ENCODE results near the gene ATMIN.

Gene ATMIN

DNA sequence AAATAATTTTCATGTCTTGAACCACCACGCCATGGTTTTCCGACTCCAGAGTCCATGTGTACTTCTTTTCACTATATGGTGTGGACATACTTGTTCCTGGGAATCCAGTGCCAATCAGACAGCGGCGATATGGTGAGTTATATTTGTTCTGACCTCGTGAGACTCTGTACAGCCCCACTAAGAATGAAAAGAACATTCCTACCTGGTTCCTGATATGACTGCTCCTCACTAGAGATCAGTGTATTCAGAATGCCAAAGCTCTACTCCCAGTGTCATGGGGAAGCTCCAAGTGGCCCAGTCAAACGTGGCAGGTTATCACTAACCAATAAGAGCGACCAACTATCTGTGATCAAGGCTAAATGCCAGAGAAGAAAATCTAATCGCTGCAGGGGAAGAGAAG, 35.3 kb downstream of the ATMIN start:
- DNase-seq (ENCODE audit: low read depth), result no peak

DNA sequence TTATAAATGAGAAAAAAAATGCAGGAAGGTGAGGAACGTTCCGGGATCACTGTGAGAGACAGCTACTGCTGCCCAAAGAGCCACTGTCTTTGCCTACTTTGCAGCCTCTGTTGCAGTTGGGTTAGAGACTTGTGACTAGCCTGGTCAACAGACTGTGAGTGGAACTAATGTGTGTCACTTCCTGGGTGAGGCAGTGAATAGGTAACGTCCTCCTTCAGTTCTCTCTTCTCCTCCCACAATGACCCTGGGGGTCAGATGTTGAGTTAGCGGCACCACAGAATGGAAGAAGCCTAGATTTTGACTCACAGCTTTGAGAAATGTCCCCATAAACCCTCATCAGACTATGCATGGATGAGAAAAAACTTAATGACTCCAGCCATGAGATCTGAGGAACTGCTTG, 36.2 kb downstream of the ATMIN start:
- no peak for DNase-seq (ENCODE audit: low read depth)

DNA sequence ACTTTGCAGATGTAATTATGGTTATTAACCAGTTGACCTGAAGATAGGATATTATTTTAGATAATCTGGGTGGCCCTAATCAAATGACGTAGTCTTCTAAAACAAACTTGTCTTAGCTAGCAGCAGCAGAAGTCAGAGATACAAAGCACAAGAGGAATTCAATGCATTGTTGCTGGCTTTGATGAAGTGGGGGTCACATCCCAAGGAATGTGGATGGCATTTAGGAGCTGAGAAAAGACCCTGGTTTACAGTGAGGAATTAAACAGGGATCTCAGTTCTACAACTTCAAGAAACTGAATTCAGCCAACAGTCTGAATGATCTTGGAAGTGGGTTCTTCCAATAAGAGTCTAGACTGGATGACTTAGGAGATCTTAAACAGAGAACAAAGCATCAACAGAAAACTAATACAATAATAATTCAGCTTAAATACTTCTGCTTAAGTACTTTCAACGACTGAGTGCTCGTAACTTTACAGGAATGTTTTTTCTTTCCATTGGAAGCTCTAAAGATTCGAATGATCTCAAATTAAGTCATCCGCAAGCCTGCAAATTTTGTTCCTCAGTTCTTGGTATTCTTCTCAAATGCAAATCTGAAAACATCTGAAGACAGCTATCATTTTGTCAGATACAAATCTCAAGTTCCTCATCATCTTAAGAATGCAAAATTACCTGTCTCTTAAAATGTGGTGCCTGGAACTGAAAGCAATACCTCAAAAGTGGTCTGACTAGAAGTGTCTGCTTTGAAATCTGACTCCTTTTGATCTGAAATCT, 38.1 kb downstream of the ATMIN start:
- no peak for DNase-seq (ENCODE audit: low read depth)

DNA sequence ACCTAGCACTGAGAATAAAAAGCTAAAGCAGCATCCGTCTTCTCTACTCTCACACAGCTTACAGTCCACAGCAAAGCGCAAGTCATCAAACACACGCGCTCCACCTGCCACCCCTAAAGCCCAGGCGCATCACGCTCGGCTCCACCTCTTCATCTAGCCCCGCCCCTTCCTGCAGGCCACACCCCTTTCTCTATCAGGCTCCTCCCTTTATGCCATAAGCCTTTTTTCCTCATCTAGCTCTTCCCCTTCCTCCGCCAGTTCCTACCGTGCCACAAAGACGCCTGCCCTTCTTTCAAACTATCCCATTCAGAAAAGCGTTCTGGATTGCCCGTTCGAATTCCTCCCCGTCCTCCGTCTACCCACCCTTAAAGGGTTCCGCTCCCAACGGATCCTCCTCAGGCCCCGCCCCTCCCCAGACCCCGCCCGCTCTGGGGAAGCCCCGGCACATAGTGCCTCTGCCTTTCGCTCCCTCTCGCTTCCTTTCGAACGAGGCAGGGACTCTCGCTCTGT, 41.0 kb downstream of the ATMIN start:
- peak; percentile 86 for DNase-seq (ENCODE audit: low read depth)

- DNase-seq (ENCODE audit: low read depth), result peak; percentile 91
Observed at GRCh38 chr16:81077076-81077940, 41.7 kb downstream of the ATMIN start, which contains the start of gene C16orf46. TSS of gene C16orf46 (minus strand) at chr16:81077238. CDS start at chr16:81063955, 13,283 bp downstream.

DNA sequence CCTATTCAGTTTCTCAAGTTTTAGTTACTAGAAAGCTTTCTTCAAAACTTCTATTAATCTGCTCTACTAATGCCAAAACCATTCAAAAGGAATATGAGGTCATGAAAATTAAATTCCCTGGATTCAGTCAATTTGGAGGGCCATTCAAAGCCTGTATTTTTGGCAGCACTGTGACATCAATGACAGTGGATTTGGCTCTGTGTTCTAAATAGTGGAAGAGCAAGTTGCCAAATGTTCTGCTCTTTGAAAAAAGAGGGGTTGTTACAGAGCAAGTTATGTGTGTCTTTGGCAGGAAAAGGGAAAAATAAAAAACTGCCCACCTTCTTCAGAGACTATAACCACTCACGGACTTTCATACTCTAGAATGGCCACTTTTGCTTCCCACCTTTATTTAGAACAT, 44.6 kb downstream of the ATMIN start:
- DNase-seq (ENCODE audit: low read depth), result no peak

DNA sequence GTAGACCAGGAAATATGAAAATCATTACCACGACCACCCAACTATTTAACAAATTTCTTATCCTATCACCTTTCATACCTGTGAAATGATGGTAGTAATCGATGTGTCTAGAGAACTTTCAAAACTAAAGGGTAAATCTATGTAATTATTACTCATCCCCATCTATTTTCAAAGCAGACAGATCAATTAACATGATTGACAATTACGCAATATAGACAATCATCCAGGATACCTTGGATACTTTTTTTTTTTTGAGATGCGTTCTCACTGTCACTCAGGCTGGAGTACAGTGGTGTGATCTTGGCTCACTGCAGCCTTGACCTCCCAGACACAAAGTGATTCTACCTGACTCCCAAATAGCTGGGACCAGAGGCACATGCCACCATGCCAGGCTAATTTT, 45.4 kb downstream of the ATMIN start:
- DNase-seq (ENCODE audit: low read depth), result no peak

GRCh38 chr16:81088836-81089235, 53.2 kb downstream of the ATMIN start:
- no peak for DNase-seq (ENCODE audit: low read depth)

DNA sequence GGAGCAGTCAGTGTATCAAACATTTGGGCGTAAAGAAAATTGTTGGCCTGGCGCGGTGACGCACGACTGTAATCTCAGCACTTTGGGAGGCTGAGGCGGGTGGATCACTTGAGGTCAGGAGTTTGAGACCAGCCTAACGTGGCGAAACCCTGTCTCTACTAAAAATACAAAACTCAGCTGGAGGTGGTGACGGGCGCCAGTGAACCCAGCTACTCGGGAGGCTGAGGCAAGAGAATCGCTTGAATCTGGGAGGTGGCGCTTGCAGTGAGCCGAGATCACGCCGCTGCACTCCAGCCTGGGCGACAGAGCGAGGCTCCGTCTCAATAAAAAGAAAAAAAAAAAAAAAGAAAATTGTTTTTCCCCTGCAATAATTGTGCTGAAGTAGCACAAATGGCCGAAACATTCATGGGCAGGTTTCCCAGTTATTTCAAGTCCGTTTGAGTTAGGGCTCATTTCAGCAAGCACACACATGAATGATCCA, 59.2 kb downstream of the ATMIN start:
- DNase-seq (ENCODE audit: low read depth), result no peak

DNA sequence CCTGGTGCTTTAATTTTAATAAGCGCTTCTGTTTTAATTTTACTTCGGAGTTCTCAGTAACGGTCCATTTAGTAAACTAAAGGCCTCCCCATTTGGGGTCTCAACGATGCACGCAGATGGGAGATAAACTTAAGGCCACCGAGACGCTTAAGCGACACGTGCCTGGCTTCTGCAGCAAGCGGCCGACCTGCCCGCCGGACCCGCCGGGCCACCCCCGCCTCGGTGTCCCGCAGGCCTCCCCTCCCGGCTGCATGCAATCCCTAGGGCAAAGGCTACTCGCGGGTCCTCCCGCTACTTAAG, 60.0 kb downstream of the ATMIN start:
- DNase-seq (ENCODE audit: low read depth), result no peak

- peak; percentile 95 for DNase-seq (ENCODE audit: low read depth)
Observed at GRCh38 chr16:81095953-81096714, 60.5 kb downstream of the ATMIN start, which contains the start of gene GCSH. TSS of gene GCSH (minus strand) at chr16:81096395. CDS start at chr16:81096278, 117 bp downstream.

DNA sequence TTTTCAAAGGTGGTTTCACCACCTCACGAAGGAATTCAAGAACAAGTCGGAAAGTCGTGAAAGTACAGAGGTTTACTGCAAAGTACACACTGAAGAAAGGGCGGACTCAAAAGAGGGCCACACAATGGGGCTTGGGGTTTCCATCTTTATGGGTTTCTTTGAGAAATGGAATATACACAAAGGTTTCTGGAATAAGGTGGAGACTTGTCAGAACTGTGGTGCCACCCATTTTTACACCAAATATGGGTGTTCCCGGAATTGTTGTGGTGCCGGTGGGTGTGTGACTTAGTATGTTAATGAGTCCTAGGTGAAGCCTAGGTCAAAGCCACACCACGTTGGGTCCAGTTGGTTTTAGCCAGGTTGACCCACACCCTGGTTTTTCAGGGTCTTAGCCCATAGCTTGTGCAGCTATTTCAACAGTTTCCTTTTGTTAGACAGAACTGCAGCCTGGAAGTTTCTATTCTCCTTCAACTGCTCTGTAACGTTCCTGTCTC, 61.1 kb downstream of the ATMIN start:
- DNase-seq (ENCODE audit: low read depth), result no peak
